Transverse colon (tissue), 3 donors: Measurements from ENCODE around the gene STN1.

Experiments
- CTCF ChIP-seq, 5 experiments: fragments of 200-600 bp in 3 of 5; fragments of 450-650 bp in 2 of 5; sonication (generic) in 3 of 5; IDR thresholded peaks; 1 replicate in 2 of 5; 2 replicates in 3 of 5; pipeline ENCODE4 v1.5.1; 2016 to 2017; ENCODE audit warnings: antibody characterized with exemption in 5 of 5, inconsistent platforms in 3 of 5, mild to moderate bottlenecking in 2 of 5, moderate library complexity in 1 of 5
- EP300 ChIP-seq: sonication (generic); formaldehyde crosslinking; IDR thresholded peaks from one replicate; pipeline ENCODE4 v1.6.1; 2017; ENCODE audit warnings: antibody characterized with exemption, low read depth
- POLR2A ChIP-seq: fragments of 450-650 bp; IDR thresholded peaks from one replicate; pipeline ENCODE4 v1.6.1; 2016; ENCODE audit warnings: antibody characterized with exemption, mild to moderate bottlenecking, moderate library complexity

GRCh38 chr10:103885617-103886016 lies 32.4 kb downstream of the STN1 start:
- TF ChIP-seq CTCF (IDR thresholded peaks at IDR 0.05): no peak
- TF ChIP-seq POLR2A: no peak
- no peak for TF ChIP-seq EP300
